Measurements from ENCODE around the gene SELENOI.

Gene SELENOI

DNA sequence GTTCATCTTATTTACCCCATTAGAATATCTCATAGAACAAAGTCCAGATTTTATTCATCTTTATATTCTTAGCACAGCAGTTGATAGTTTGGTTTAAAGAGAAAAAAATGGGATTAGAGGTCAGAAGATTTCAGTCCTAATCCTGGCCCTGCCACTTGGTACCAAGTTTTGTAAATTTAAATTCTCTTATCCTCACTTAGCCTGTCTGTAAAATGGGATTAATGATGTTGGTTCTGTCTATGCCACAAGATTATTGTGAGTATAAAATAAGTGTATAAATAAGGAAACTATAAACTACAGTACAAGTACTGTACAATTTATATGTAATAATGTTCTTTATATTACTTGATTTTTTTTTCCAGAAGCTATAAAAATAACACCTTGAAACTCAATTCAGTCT, 38.7 kb downstream of the SELENOI start:
- TF ChIP-seq, protein P1, sequence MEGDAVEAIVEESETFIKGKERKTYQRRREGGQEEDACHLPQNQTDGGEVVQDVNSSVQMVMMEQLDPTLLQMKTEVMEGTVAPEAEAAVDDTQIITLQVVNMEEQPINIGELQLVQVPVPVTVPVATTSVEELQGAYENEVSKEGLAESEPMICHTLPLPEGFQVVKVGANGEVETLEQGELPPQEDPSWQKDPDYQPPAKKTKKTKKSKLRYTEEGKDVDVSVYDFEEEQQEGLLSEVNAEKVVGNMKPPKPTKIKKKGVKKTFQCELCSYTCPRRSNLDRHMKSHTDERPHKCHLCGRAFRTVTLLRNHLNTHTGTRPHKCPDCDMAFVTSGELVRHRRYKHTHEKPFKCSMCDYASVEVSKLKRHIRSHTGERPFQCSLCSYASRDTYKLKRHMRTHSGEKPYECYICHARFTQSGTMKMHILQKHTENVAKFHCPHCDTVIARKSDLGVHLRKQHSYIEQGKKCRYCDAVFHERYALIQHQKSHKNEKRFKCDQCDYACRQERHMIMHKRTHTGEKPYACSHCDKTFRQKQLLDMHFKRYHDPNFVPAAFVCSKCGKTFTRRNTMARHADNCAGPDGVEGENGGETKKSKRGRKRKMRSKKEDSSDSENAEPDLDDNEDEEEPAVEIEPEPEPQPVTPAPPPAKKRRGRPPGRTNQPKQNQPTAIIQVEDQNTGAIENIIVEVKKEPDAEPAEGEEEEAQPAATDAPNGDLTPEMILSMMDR (IDR thresholded peaks at IDR 0.05; ENCODE audit: insufficient read depth, low read length, poor library complexity, severe bottlenecking) = no peak
- no peak overlapping the region for H3K4me3 ChIP-seq (replicated peaks; ENCODE audit: low read depth, low read length)
- DNase-seq (ENCODE audit: extremely low read depth, insufficient read length) = no peak
- H3K27me3 ChIP-seq (replicated peaks; ENCODE audit: control insufficient read depth, insufficient read depth, low read length) = no peaks in the 10 kb centered on the region
- H3K36me3 ChIP-seq (ENCODE audit: control insufficient read depth, insufficient read depth, low read length) = peaks cover 2% of the 10 kb centered on the region; the same call in 1 of the 2 replicates

DNA sequence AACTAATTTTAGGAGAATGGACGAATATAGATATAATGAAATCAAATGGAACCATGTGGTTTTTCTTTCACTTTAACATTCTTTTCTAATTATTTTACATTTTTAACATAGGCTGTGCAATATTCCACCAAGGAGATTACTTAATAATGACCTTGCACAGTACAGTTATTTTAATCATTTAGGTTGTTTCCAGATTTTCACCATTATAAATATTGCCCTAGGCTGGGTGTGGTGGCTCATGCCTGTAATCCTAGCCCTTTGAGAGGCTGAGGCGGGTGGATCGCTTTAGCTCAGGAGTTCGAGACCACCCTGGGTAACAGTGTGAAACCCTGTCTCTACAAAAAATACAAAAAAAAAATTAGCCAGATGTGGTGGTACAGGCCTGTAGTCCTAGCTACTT, 41.2 kb downstream of the SELENOI start:
- H3K4me3 ChIP-seq (replicated peaks; ENCODE audit: low read depth, low read length) = no peak overlapping the region
- H3K36me3 ChIP-seq (ENCODE audit: control insufficient read depth, insufficient read depth, low read length) = peaks cover 2% of the 10 kb centered on the region; the same call in 1 of the 2 replicates
- H3K27me3 ChIP-seq (replicated peaks; ENCODE audit: control insufficient read depth, insufficient read depth, low read length) = no peaks in the 10 kb centered on the region
- TF ChIP-seq, protein P1 (IDR thresholded peaks at IDR 0.05; ENCODE audit: insufficient read depth, low read length, poor library complexity, severe bottlenecking) = no peak
- no peak for DNase-seq (ENCODE audit: extremely low read depth, insufficient read length)

DNA sequence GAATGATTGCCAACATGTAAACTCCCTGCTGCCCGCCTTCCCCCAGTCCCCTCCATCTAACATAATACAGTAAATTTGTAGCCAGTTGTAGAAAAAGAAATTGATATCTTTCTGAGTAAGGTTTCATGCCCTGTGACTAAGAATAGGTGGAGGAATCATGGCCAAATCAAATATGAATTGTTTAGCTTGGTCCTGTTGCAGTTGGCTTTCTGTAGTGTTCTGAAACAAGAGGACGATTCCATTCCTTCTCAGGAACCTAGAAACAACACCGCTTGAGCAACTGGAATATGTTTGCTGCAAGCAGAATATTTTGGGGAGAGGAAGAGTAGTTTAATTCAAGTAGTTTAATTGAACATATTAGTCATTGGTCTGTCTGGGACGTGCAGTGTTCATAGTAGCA, 48.8 kb downstream of the SELENOI start:
- TF ChIP-seq, protein P1 (IDR thresholded peaks at IDR 0.05; ENCODE audit: insufficient read depth, low read length, poor library complexity, severe bottlenecking) = no peak
- DNase-seq (ENCODE audit: extremely low read depth, insufficient read length) = no peak
- no peaks in the 10 kb centered on the region for H3K27me3 ChIP-seq (replicated peaks; ENCODE audit: control insufficient read depth, insufficient read depth, low read length)
- no peak overlapping the region for H3K4me3 ChIP-seq (replicated peaks; ENCODE audit: low read depth, low read length)
- H3K36me3 ChIP-seq (ENCODE audit: control insufficient read depth, insufficient read depth, low read length) = peaks cover 2% of the 10 kb centered on the region

DNA sequence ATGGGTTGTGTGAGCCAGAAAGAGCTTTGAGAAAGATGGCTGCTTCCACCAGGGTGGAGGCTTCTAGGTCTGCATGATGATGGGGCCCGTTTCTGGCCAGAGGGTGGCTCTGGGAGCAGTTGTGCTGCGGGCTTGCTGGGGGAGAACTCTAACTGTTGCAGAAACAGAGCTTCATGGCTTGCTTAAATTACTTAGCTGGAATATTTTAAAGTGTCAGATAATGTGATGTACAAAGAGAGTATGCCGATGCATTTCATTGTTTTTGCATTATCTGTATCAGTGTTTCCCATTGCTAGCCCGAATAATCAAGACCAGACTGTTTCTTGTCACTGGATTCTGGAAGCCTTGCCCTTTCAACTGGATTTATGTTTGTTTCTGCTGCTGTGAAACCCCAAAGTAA, 49.5 kb downstream of the SELENOI start:
- Histone ChIP-seq H3K27me3 (replicated peaks; ENCODE audit: control insufficient read depth, insufficient read depth, low read length) (no peaks in the 10 kb centered on the region), H3K36me3 (ENCODE audit: control insufficient read depth, insufficient read depth, low read length) (peaks cover 2% of the 10 kb centered on the region), H3K4me3 (replicated peaks; ENCODE audit: low read depth, low read length) (no peak overlapping the region)
- TF ChIP-seq, protein P1 (IDR thresholded peaks at IDR 0.05; ENCODE audit: insufficient read depth, low read length, poor library complexity, severe bottlenecking) = no peak
- DNase-seq (ENCODE audit: extremely low read depth, insufficient read length) = no peak

DNA sequence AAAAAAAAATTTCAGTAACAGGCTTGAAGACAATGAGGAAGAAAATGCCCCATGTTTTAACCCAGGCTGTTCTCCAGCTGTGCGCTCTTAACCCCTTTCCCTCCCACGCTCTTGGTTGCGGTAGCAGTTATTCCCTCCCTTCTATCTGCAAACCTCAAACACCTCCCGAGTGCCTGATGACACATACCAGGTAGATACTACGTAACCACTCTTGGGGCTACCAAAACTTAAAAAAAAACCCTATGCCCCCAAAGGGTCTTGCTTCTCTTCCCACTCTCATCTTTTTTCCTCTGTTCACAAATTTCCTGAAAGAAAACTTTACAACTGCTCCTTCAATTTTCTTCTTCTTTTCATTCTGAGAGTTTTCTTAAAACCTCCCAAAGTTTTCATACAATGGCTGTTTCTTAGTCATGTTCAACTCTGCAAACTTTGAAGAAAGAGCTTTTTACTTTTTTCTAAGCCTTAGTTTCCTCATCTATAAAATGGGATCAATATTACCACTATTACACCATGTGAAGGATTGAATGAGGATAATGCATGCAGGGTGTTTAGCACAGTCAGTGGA, 50.9 kb downstream of the SELENOI start:
- Histone ChIP-seq H3K27me3 (replicated peaks; ENCODE audit: control insufficient read depth, insufficient read depth, low read length) (no peaks in the 10 kb centered on the region), H3K4me3 (replicated peaks; ENCODE audit: low read depth, low read length) (no peak overlapping the region), H3K36me3 (ENCODE audit: control insufficient read depth, insufficient read depth, low read length) (peaks cover 2% of the 10 kb centered on the region)
- TF ChIP-seq, protein P1 (IDR thresholded peaks at IDR 0.05; ENCODE audit: insufficient read depth, low read length, poor library complexity, severe bottlenecking) = no peak
- no peak for DNase-seq (ENCODE audit: extremely low read depth, insufficient read length)

Data from GM06990 (cell line).